Spleen (tissue), 7 donors: ENCODE measurements around the gene RTBDN.

ENCODE experiments used
- CTCF ChIP-seq, 11 experiments: fragments of 200-600 bp in 7 of 11; fragments of 450-650 bp in 4 of 11; sonication (generic) in 4 of 11; IDR thresholded peaks in 8 of 11; conservative IDR thresholded peaks in 3 of 11; 1 replicate in 7 of 11; 2 replicates in 4 of 11; pipeline versions ENCODE4 v1.4.0 to v1.8.0; 2016 to 2021; ENCODE audit warnings: antibody characterized with exemption in 11 of 11, inconsistent platforms in 4 of 11, mild to moderate bottlenecking in 1 of 11
- POLR2A ChIP-seq, 3 donors: fragments of 450-650 bp; IDR thresholded peaks; one replicate each; pipeline ENCODE4 v1.5.1; 2017; ENCODE audit warnings: antibody characterized with exemption in 3 of 3, mild to moderate bottlenecking in 1 of 3
- POLR2AphosphoS5 ChIP-seq, 3 donors: sonication (generic); formaldehyde crosslinking; IDR thresholded peaks; one replicate each; pipeline ENCODE4 v1.5.1; 2017; ENCODE audit warnings: antibody characterized with exemption in 3 of 3
- donor health status: DM: no; HTN: no; CAD: no; lungs with moderate emphysema.
- donor health status: DM: no; HTN: no; CAD: no.
- donor health status: DM: no; HTN: no; CAD: no.

GRCh38 chr19:12828494-12828893 is 5.9 kb downstream of the RTBDN start:
- TF ChIP-seq POLR2A (IDR thresholded peaks at IDR 0.05) (no peak), CTCF (IDR thresholded peaks at IDR 0.05 in 8 of 11, conservative IDR thresholded peaks at IDR 0.05 in 3 of 11) (no peak), POLR2AphosphoS5 (IDR thresholded peaks at IDR 0.05) (no peak)
